Small intestine (tissue), 16 donors: ENCODE data around the gene LAMA2. TPM values are rescaled to one million over a fixed set of nuclear protein-coding genes. Genes with fewer than 3 reads are reported as not detected.

Experiments
- DNase-seq, 2 donors: peaks; one replicate each; pipeline versions ENCODE4 v3.0.0 to v3.0.0-alpha.2; 2013
- FAIRE-seq: peaks from 2 replicates; lab custom pipeline; 2012; peaks lifted over from hg19 to GRCh38; lab: Jason Lieb, UNC
- H3K27ac ChIP-seq, 3 donors: one replicate each; pipeline ENCODE4 v1.5.1; 2013; ENCODE audit warnings: low read length in 2 of 3, mild to moderate bottlenecking in 2 of 3, control low read depth in 1 of 3, inconsistent platforms in 1 of 3, low read depth in 1 of 3, moderate library complexity in 1 of 3
- H3K27me3 ChIP-seq, 3 donors: one replicate each; pipeline ENCODE4 v1.6.1; 2013; ENCODE audit warnings: low read length in 3 of 3, inconsistent platforms in 1 of 3; ENCODE audit not compliant: control insufficient read depth in 3 of 3, insufficient read depth in 3 of 3
- H3K36me3 ChIP-seq, 3 donors: one replicate each; pipeline ENCODE4 v1.6.1; 2013; ENCODE audit warnings: low read length in 3 of 3, inconsistent platforms in 1 of 3, low read depth in 1 of 3, mild to moderate bottlenecking in 1 of 3, moderate library complexity in 1 of 3; ENCODE audit not compliant: control insufficient read depth in 3 of 3, insufficient read depth in 2 of 3
- H3K4me1 ChIP-seq, 3 donors: one replicate each; pipeline ENCODE4 v1.6.1; 2013; ENCODE audit warnings: low read length in 2 of 3, inconsistent platforms in 1 of 3, low read depth in 1 of 3, mild to moderate bottlenecking in 1 of 3, moderate library complexity in 1 of 3; ENCODE audit not compliant: control insufficient read depth in 3 of 3, insufficient read depth in 2 of 3
- H3K4me3 ChIP-seq, 3 donors: one replicate each; pipeline ENCODE4 v1.5.1; 2013; ENCODE audit warnings: low read length in 3 of 3, control low read depth in 1 of 3, inconsistent platforms in 1 of 3, low read depth in 1 of 3, mild to moderate bottlenecking in 1 of 3, moderate library complexity in 1 of 3
- H3K9me3 ChIP-seq, 2 donors: one replicate each; pipeline ENCODE4 v1.6.1; 2013; ENCODE audit warnings: low read depth in 1 of 2, low read length in 1 of 2; ENCODE audit not compliant: control insufficient read depth in 2 of 2, insufficient read depth in 1 of 2
- WGBS, 3 donors: extraction: QIAGEN DNeasy Blood & Tissue Kit; methylation state at CpG; one replicate each; pipeline ENCODE4 v1.1.7; 2013; 5-methylcytosine and 5-hydroxymethylcytosine counted together
- long read RNA-seq, 10 donors: transcript quantifications; one replicate each; lab custom pipeline, GENCODE V29; 2026
- polyA plus RNA-seq, 4 donors: library from polyadenylated mRNA; stranded (reverse) in 3 of 4; unstranded in 1 of 4; fragments of 200-250 nt in 3 of 4; fragments of 120-200 nt in 1 of 4; gene quantifications; one replicate each; pipeline versions ENCODE4 v1.2.1 to v1.2.3, GENCODE V29; 2013
- donor health status: healthy with polysubstance abuse.
- donor health status: control.
- donor health status: control.
- donor health status: Bipolar disorder and iron deficiency.
- donor health status: healthy.

LAMA2 gene, protein sequence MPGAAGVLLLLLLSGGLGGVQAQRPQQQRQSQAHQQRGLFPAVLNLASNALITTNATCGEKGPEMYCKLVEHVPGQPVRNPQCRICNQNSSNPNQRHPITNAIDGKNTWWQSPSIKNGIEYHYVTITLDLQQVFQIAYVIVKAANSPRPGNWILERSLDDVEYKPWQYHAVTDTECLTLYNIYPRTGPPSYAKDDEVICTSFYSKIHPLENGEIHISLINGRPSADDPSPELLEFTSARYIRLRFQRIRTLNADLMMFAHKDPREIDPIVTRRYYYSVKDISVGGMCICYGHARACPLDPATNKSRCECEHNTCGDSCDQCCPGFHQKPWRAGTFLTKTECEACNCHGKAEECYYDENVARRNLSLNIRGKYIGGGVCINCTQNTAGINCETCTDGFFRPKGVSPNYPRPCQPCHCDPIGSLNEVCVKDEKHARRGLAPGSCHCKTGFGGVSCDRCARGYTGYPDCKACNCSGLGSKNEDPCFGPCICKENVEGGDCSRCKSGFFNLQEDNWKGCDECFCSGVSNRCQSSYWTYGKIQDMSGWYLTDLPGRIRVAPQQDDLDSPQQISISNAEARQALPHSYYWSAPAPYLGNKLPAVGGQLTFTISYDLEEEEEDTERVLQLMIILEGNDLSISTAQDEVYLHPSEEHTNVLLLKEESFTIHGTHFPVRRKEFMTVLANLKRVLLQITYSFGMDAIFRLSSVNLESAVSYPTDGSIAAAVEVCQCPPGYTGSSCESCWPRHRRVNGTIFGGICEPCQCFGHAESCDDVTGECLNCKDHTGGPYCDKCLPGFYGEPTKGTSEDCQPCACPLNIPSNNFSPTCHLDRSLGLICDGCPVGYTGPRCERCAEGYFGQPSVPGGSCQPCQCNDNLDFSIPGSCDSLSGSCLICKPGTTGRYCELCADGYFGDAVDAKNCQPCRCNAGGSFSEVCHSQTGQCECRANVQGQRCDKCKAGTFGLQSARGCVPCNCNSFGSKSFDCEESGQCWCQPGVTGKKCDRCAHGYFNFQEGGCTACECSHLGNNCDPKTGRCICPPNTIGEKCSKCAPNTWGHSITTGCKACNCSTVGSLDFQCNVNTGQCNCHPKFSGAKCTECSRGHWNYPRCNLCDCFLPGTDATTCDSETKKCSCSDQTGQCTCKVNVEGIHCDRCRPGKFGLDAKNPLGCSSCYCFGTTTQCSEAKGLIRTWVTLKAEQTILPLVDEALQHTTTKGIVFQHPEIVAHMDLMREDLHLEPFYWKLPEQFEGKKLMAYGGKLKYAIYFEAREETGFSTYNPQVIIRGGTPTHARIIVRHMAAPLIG (N-terminal part only)
- polyA plus RNA-seq = 10 to 100 TPM in 1 of 4 donors, 1 to 10 TPM in 1, under 1 TPM in 2; 0.67 to 12.7 (median 1.1) TPM
- long read RNA-seq, donor 1, partial matches to known transcripts = 6 of 6 reads
- long read RNA-seq, donor 1, other reads (novel, unspliced or antisense) = 0 of 6 reads
- long read RNA-seq, donor 2 = 0 reads
- long read RNA-seq, donor 3, partial matches to known transcripts = 8 of 8 reads
- long read RNA-seq, donor 3, other reads (novel, unspliced or antisense) = 0 of 8 reads
- long read RNA-seq, donor 4 = 0 reads
- long read RNA-seq, donor 5 = 0 reads
- long read RNA-seq, donor 6, partial matches to known transcripts = 5 of 5 reads
- long read RNA-seq, donor 6, other reads (novel, unspliced or antisense) = 0 of 5 reads
- long read RNA-seq, donor 7, partial matches to known transcripts = 160 of 160 reads
- long read RNA-seq, donor 7, other reads (novel, unspliced or antisense) = 0 of 160 reads
- long read RNA-seq, donor 8, partial matches to known transcripts = 9 of 9 reads
- long read RNA-seq, donor 8, other reads (novel, unspliced or antisense) = 0 of 9 reads
- long read RNA-seq, donor 9 = 0 reads
- long read RNA-seq, donor 10, partial matches to known transcripts = 7 of 7 reads
- long read RNA-seq, donor 10, other reads (novel, unspliced or antisense) = 0 of 7 reads

DNA sequence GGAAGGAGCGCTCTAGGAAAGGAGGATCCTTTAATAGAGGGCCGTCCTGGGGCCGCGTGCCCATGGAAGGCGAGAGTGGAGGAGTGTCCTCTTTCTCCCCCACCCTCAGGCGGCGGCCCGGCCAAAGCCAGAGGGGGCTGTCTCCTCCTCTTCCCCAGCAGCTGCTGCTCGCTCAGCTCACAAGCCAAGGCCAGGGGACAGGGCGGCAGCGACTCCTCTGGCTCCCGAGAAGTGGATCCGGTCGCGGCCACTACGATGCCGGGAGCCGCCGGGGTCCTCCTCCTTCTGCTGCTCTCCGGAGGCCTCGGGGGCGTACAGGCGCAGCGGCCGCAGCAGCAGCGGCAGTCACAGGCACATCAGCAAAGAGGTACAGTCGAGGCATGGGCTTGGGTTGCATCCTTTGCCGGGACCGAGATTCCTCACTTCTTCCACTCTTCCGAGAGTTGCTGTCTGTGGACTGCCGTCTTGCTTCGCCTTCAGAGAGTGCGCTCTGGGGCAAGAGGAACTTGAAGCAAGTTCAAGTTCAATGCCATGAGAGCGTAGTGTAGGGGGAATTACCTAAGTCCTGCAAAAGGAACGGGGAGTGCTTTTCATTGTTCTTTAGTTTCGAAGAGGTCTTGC, at the start of gene LAMA2:
Gene LAMA2 (plus strand): TSS at position 148 of the 621 bp plus-strand sequence. CDS start 108 bp downstream, at position 256.
- WGBS, 3 donors = 5 to 12% (median 10%) methylated on average over 30 to 36 of the region's 36 CpGs
- H3K36me3 ChIP-seq = no peaks in the 10 kb centered on the region
- FAIRE-seq = no peak
- H3K9me3 ChIP-seq = no peaks in the 10 kb centered on the region
- peak; percentile 5 to 60 for DNase-seq
- peak within 1 kb of the TSS in 1 of 3 donors; percentile 47 for H3K27ac ChIP-seq
- H3K4me1 ChIP-seq = peaks cover 0 to 3% (median 0%) of the 10 kb centered on the region in 3 donors
- peak within 1 kb of the TSS in 1 of 3 donors; percentile 45 for H3K4me3 ChIP-seq
- no peaks in the 10 kb centered on the region for H3K27me3 ChIP-seq

DNA sequence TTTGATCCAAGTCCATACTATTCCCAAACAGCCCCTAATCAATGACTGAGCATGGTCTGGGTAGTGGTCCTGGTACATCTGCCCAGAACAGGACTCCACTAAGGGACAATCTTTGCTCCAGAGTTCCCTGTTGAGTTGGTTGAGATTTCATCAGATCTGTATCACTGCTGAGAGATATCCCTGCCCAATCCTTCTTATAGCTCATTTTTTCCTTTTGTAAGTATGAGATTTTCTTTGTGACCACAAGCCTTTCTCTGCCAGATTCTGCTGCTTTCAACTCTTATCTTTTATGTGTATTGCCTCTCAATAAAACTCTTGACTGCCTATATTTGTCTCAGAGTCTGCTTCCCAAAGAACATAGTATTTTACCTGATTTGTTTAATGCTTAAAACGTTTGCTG, 46.2 kb upstream of the LAMA2 start:
- Histone ChIP-seq H3K4me3 (no peak overlapping the region), H3K27ac (no peak overlapping the region), H3K9me3 (no peaks in the 10 kb centered on the region), H3K27me3 (no peaks in the 10 kb centered on the region), H3K36me3 (no peaks in the 10 kb centered on the region), H3K4me1 (no peaks in the 10 kb centered on the region)
- FAIRE-seq (no peak), DNase-seq (no peak)
- 6 to 32% (median 24%) methylated on average over 1 of the region's 1 CpG for WGBS, 3 donors

DNA sequence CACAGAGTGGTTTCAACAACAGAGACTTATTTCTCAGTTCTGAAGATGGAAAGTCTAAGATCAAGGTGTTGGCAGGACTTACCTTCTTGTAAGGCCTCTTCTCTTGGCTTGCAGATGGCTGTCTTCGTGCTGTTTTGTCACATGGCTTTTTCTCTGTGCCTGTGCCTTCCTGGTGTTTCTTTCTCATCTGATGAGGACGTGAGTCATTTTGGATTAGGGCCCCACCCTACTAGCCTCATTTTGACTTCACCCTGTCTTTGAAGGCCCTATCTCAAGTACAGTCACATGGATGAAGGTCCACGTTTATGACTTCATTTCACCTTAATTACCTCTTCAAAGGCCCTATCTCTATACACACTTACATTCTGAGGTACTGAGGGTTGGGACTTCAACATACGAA, 41.4 kb upstream of the LAMA2 start:
- peak in 1 of 2 donors; percentile 12 for DNase-seq
- Histone ChIP-seq H3K36me3 (no peaks in the 10 kb centered on the region), H3K27ac (no peak overlapping the region), H3K4me3 (no peak overlapping the region), H3K27me3 (no peaks in the 10 kb centered on the region), H3K9me3 (no peaks in the 10 kb centered on the region), H3K4me1 (no peaks in the 10 kb centered on the region)
- WGBS, 3 donors = 15 to 55% (median 21%) methylated on average over 4 of the region's 4 CpGs
- FAIRE-seq = no peak

DNA sequence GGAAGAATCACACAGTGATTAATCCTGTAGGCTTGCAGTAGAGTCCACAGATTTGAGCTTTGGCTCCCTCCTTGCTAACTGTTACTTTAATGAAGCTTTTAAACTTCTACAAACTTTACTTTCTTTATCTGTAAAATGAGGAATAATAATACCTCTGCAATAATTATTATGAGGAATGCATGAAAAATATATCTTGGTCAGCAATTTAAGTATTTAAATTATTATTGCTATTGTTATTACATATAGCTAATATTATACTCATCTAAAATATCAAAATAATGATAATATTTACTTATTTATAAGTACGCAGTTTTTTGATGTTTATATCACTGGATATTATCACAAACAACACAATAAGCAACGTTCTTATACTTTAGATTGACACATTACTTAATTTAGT, 38.3 kb upstream of the LAMA2 start:
- Histone ChIP-seq H3K4me3 (no peak overlapping the region), H3K9me3 (no peaks in the 10 kb centered on the region), H3K36me3 (no peaks in the 10 kb centered on the region), H3K27ac (no peak overlapping the region), H3K4me1 (no peaks in the 10 kb centered on the region), H3K27me3 (no peaks in the 10 kb centered on the region)
- 66 to 75% (median 72%) methylated on average over 2 of the region's 2 CpGs for whole genome bisulfite sequencing, 3 donors
- FAIRE-seq (no peak), DNase-seq (no peak)

DNA sequence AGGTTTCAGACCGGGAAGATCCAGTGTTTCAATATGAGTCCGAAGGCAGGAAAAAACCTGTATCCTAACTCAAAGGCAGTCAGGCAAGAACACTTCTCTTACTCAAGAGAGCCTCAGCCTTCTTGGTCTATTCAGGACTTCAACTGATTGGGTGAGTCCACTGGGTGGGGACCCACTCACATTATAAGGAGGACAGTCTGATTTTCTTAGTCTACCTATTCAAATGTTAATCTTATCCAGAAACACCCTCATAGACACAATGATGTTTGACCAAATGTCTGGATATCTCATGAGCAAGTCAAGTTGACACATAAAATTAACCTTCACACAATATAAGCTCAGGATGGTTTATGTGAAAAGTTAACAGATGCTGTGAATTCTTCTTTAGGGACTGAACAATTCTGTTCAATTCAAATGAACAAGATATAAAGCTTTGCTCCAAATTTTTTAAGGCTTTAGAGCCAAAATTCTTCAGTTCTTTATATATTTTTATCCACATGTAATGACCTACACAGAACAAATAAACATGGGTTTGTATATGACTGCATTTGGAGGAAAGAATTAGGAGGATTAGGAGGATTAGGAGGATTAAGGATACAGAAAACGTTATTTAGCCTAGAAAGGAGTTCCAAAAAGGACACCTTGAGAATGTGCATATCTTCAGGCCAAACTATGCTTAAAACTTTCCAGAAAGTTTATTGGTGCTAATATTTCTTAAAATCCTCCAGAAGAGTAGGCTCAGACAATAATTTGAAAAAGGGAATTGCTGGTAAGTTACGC, 35.3 kb upstream of the LAMA2 start:
- 54 to 70% (median 69%) methylated on average over 4 of the region's 4 CpGs for WGBS, 3 donors
- Histone ChIP-seq H3K36me3 (no peaks in the 10 kb centered on the region), H3K4me1 (no peaks in the 10 kb centered on the region), H3K4me3 (no peak overlapping the region), H3K27me3 (no peaks in the 10 kb centered on the region), H3K9me3 (no peaks in the 10 kb centered on the region), H3K27ac (no peak overlapping the region)
- FAIRE-seq (no peak), DNase-seq (no peak)

DNA sequence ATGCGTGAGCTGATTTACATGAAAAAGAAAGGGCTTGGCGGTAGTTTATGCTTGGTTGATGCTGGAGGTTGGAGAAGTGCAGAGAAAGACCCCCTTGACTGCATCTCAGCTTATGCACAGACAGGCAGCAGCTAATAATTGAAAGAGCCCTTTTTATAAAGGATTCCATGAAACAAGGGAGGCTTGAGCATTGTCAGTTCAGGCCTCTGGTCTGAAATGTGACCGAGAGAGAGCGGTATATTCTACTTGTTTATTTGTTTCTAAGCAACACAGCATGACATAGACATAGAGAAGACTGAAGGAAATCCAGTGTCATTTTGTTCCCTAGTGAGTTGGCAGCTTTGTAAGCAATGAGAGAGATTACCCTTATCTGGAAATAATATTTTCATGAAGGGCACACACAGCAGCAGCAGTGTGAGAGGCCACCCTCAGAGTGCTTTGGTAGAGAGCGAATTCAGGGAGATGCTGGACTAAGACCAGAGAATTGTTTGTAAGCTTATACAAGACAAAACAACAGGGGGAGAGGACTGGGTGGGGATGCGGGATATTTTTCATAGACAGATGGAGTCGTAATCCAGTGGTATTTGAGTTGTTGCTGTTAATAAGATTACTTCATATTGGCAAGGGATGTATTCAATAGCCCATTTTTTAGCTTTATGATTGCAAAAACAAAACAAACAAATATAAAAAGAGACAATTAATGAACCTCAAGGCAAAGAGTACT, 34.6 kb upstream of the LAMA2 start:
- DNase-seq = no peak
- 76 to 86% (median 84%) methylated on average over 7 of the region's 7 CpGs for WGBS, 3 donors

More for the DNA sequence above, 34.6 kb upstream of the LAMA2 start:
- H3K4me3 ChIP-seq = no peak overlapping the region
- no peaks in the 10 kb centered on the region for H3K36me3 ChIP-seq
- FAIRE-seq = no peak
- no peak overlapping the region for H3K27ac ChIP-seq
- no peaks in the 10 kb centered on the region for H3K27me3 ChIP-seq
- no peaks in the 10 kb centered on the region for H3K9me3 ChIP-seq
- no peaks in the 10 kb centered on the region for H3K4me1 ChIP-seq
